SK-N-SH (cell line): ENCODE results near the gene RHEBL1. TPM values are rescaled to one million over a fixed set of nuclear protein-coding genes. Genes with fewer than 3 reads are reported as not detected.

Experiments
- CTCF ChIA-PET: fragments of 300-600, 350-600 bp; formaldehyde crosslinking; extraction: SDS; loops from one replicate; lab custom pipeline; 2021; lab: Yijun Ruan, JAX
- POLR2A ChIA-PET: fragments of 350-600 bp; sonication (Branson Sonifier 250); formaldehyde crosslinking; extraction: SDS; loops from one replicate; lab custom pipeline; 2020; ENCODE audit warnings: antibody characterized with exemption, inconsistent platforms; lab: Yijun Ruan, JAX
- DNase-seq: peaks from one replicate; pipeline ENCODE4 v3.0.0; 2012
- H2AFZ ChIP-seq: fragments of 200-600 bp; sonication (generic); 2 replicates; pipeline ENCODE4 v1.8.1; 2016; ENCODE audit warnings: antibody characterized with exemption, mild to moderate bottlenecking, low read depth
- H3F3A ChIP-seq: fragments of 200-600 bp; sonication (generic); replicated peaks from 2 replicates; pipeline ENCODE3; 2016; ENCODE audit warnings: antibody characterized with exemption, mild to moderate bottlenecking; ENCODE audit not compliant: insufficient read depth
- H3K27ac ChIP-seq, 2 experiments: fragments of 200-500 bp in 1 of 2; fragments of 200-600 bp in 1 of 2; sonication (Bioruptor generic) in 1 of 2; sonication (generic), shearing (Covaris generic) in 1 of 2; 2 replicates each; pipeline versions ENCODE4 v1.5.1 to v1.6.1; 2014 to 2016; ENCODE audit warnings: low read depth in 2 of 2, inconsistent platforms in 1 of 2, low read length in 1 of 2, mild to moderate bottlenecking in 1 of 2, mixed read lengths in 1 of 2
- H3K27me3 ChIP-seq: fragments of 200-600 bp; sonication (generic), shearing (Covaris generic); 2 replicates; pipeline ENCODE4 v1.6.1; 2016; ENCODE audit warnings: mixed run types; ENCODE audit not compliant: insufficient read depth
- H3K36me3 ChIP-seq, 2 experiments: fragments of 200-500 bp in 1 of 2; fragments of 200-600 bp in 1 of 2; sonication (Bioruptor generic) in 1 of 2; sonication (generic) in 1 of 2; replicated peaks in 1 of 2; 2 replicates each; pipeline versions ENCODE3 to v1.5.1; 2014 to 2016; ENCODE audit warnings: low read length in 1 of 2, mild to moderate bottlenecking in 1 of 2; ENCODE audit not compliant: insufficient read depth in 2 of 2, control insufficient read depth in 1 of 2
- H3K4me1 ChIP-seq, 2 experiments: fragments of 200-500 bp in 1 of 2; fragments of 200-600 bp in 1 of 2; sonication (Bioruptor generic) in 1 of 2; sonication (generic), shearing (Covaris generic) in 1 of 2; 2 replicates each; pipeline versions ENCODE4 v1.5.1 to v1.6.1; 2014 to 2016; ENCODE audit warnings: low read depth in 1 of 2, low read length in 1 of 2, mixed run types in 1 of 2; ENCODE audit not compliant: insufficient read depth in 2 of 2, control insufficient read depth in 1 of 2
- H3K4me2 ChIP-seq: fragments of 200-600 bp; sonication (generic), shearing (Covaris generic); 2 replicates; pipeline ENCODE4 v1.6.1; 2017; ENCODE audit warnings: mixed run types
- H3K4me3 ChIP-seq, 2 experiments: fragments of 200-500 bp in 1 of 2; fragments of 200-600 bp in 1 of 2; sonication (Bioruptor generic) in 1 of 2; sonication (generic), shearing (Covaris generic) in 1 of 2; 2 replicates each; pipeline versions ENCODE4 v1.5.1 to v1.8.1; 2014 to 2016; ENCODE audit warnings: low read depth in 2 of 2, inconsistent platforms in 1 of 2, low read length in 1 of 2, mild to moderate bottlenecking in 1 of 2, mixed read lengths in 1 of 2, moderate library complexity in 1 of 2
- H3K79me2 ChIP-seq: fragments of 200-600 bp; sonication (generic); 2 replicates; pipeline ENCODE4 v1.8.1; 2017; ENCODE audit warnings: mild to moderate bottlenecking; ENCODE audit not compliant: insufficient read depth
- H3K9ac ChIP-seq: fragments of 200-600 bp; sonication (generic); 2 replicates; pipeline ENCODE4 v1.6.1; 2017; ENCODE audit warnings: mixed run types
- H3K9me2 ChIP-seq: fragments of 200-600 bp; sonication (generic); 2 replicates; pipeline ENCODE4 v1.6.1; 2017; ENCODE audit warnings: mixed run types
- H3K9me3 ChIP-seq: fragments of 200-600 bp; sonication (generic); 2 replicates; pipeline ENCODE4 v1.6.1; 2017; ENCODE audit warnings: mixed run types, mild to moderate bottlenecking, moderate library complexity
- H4K20me1 ChIP-seq: fragments of 200-600 bp; sonication (generic); 2 replicates; pipeline ENCODE4 v1.6.1; 2017; ENCODE audit warnings: mild to moderate bottlenecking, mixed run types; ENCODE audit not compliant: insufficient read depth
- ELF1 ChIP-seq: IDR thresholded peaks from 2 replicates; pipeline ENCODE4 v1.4.0; 2012
- EP300 ChIP-seq, 2 experiments: IDR thresholded peaks; 2 replicates each; pipeline versions ENCODE4 v1.4.0 to v1.6.1; 2012; ENCODE audit warnings: borderline replicate concordance in 1 of 2, low read depth in 1 of 2, low read length in 1 of 2
- EZH2phosphoT487 ChIP-seq: fragments of 200-600 bp; sonication (generic); IDR thresholded peaks from 2 replicates; pipeline ENCODE4 v1.6.1; 2017; ENCODE audit warnings: low read depth, mixed run types, mild to moderate bottlenecking, antibody characterized with exemption, moderate library complexity, borderline replicate concordance
- FOSL2 ChIP-seq: IDR thresholded peaks from 2 replicates; pipeline ENCODE4 v1.4.0; 2012; ENCODE audit warnings: low read depth, mild to moderate bottlenecking, moderate library complexity, borderline replicate concordance
- FOXM1 ChIP-seq: IDR thresholded peaks from 2 replicates; pipeline ENCODE4 v1.4.0; 2012; ENCODE audit warnings: low read depth, mild to moderate bottlenecking
- GABPA ChIP-seq: IDR thresholded peaks from 2 replicates; pipeline ENCODE4 v1.4.0; 2012; ENCODE audit warnings: low read depth, mild to moderate bottlenecking
- IRF3 ChIP-seq: fragments of 150-350 bp; IDR thresholded peaks from 2 replicates; pipeline ENCODE4 v1.6.1; 2016; ENCODE audit warnings: mild to moderate bottlenecking, low read depth, low read length
- MXI1 ChIP-seq: IDR thresholded peaks from 2 replicates; pipeline ENCODE4 v1.6.1; 2012; ENCODE audit warnings: mild to moderate bottlenecking, low read depth, low read length, improper control_type of control experiment
- POLR2AphosphoS5 ChIP-seq: IDR thresholded peaks from 2 replicates; pipeline ENCODE4 v1.6.1; 2012; ENCODE audit warnings: low read depth, low read length
- RCOR1 ChIP-seq: fragments of 150-350 bp; IDR thresholded peaks from 2 replicates; pipeline ENCODE4 v1.6.1; 2017; ENCODE audit warnings: antibody characterized with exemption, low read length
- RFX5 ChIP-seq: IDR thresholded peaks from 2 replicates; pipeline ENCODE4 v1.6.1; 2012; ENCODE audit warnings: mild to moderate bottlenecking, improper control_type of control experiment, low read length
- SMC3 ChIP-seq: IDR thresholded peaks from 2 replicates; pipeline ENCODE4 v1.6.1; 2012; ENCODE audit warnings: low read depth, low read length, improper control_type of control experiment
- TAF1 ChIP-seq: IDR thresholded peaks from 2 replicates; pipeline ENCODE4 v1.6.1; 2012; ENCODE audit warnings: low read depth, mild to moderate bottlenecking, low read length, moderate library complexity, borderline replicate concordance
- TCF12 ChIP-seq: IDR thresholded peaks from 2 replicates; pipeline ENCODE4 v1.4.0; 2012
- USF2 ChIP-seq: fragments of 150-350 bp; IDR thresholded peaks from 2 replicates; pipeline ENCODE4 v1.6.1; 2017; ENCODE audit warnings: antibody characterized with exemption, low read length, low read depth, borderline replicate concordance
- YY1 ChIP-seq: IDR thresholded peaks from 2 replicates; pipeline ENCODE4 v1.4.0; 2012; ENCODE audit warnings: low read depth, mild to moderate bottlenecking
- WGBS: methylation state at CpG from one replicate; pipeline ENCODE4 v1.1.6; 2017; ENCODE audit warnings: low lambda C conversion rate; 5-methylcytosine and 5-hydroxymethylcytosine counted together
- polyA plus RNA-seq, 3 experiments: library from polyadenylated mRNA; depleted of rRNA; stranded (reverse); fragments of >200 nt; gene quantifications; 2 replicates each; pipeline ENCODE4 v1.2.3, GENCODE V29; 2012
- TF ChIP-seq, protein P1 (sequence below): IDR thresholded peaks from 2 replicates; pipeline ENCODE4 v1.4.0; 2012; ENCODE audit warnings: low read depth
- TF ChIP-seq, protein P2 (sequence below): fragments of 200-600 bp; sonication (generic); IDR thresholded peaks from 2 replicates; pipeline ENCODE4 v1.6.1; 2017; ENCODE audit warnings: antibody characterized with exemption, mild to moderate bottlenecking, moderate library complexity
- TF ChIP-seq, protein P3 (sequence below): IDR thresholded peaks from 2 replicates; pipeline ENCODE4 v1.4.0; 2012; ENCODE audit warnings: low read depth, borderline replicate concordance

RHEBL1 gene
- polyA plus RNA-seq, 1 of the 3 experiments (the other 2 are of a cell fraction), result 2.2 TPM

DNA sequence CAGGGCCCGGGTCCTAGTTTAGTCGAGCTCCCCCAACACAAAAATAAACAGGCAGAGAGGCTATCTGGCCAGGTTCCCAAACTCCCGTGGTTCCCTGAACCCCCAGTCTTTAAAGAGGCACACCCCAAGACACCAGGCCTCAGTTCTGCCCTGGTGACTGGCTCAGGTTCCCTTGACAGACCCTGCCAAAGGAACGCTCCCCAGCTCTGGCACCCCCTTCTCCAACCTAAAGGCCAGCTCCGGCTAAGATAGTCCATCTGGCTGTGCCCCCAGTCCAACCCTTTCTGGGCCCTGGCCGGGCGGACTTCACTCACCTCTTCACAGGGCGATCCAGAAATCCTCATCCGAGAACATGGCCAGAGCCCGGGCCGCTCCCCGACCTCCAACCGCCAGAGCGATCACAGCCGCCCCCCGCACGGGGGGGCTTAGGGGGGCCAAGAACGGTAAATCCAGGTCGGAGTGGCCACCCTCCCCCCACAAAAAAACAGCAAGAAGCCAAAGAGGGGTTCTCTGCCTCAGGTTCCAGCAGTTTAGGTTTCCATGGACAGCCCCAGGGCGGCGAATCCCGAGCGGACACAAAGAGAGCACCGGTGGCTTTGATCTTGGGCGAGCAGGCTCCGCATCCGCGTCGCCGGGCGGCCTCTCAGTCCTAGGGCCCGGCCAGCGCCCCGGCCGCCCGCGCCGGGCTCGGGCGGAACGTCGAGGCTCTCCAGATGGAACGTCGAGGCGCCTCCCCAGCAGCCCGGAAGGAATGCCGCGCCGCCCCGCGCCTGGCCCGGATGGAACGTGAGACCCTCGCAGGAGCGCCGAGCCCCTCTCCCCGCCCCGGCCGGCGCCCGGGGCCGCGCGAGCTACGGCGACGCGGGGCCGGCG is 10.2 kb downstream of the RHEBL1 start:
- Histone ChIP-seq H3F3A (peaks cover 9% of the 10 kb centered on the region), H2AFZ (no peak overlapping the region), H3K9me2 (no peaks in the 10 kb centered on the region), H3K79me2 (peaks cover 70% of the 10 kb centered on the region)
- TF ChIP-seq YY1, result 0 out of 2 replicates have a peak, but pooled peaks have one; percentile 18
- no peak for TF ChIP-seq TCF12
- TF ChIP-seq MXI1, result no peak
- TF ChIP-seq, all 33 proteins: peak for 1
- Histone ChIP-seq H3K27me3 (no peaks in the 10 kb centered on the region), H3K9ac (peak overlapping the region; percentile 98), H3K4me2 (peak overlapping the region; percentile 96), H4K20me1 (peaks cover 46% of the 10 kb centered on the region), H3K36me3 (peaks cover 7 to 9% of the 10 kb centered on the region in 2 experiments), H3K4me1 (peaks cover 17 to 39% of the 10 kb centered on the region in 2 experiments; a peak in 3 of 4 replicates), H3K27ac (peak overlapping the region; percentile 93 to 97), H3K9me3 (no peaks in the 10 kb centered on the region), H3K4me3 (peak overlapping the region; percentile 90 to 96)
- CTCF ChIA-PET, result interaction anchor here (1.0 to 8.1 kb wide), 9 partner anchors 15 to 283 kb away, joined by 3 to 49 read pairs (median 5); no protein-coding TSS in a partner anchor
- DNase-seq, result peak; percentile 36
- POLR2A ChIA-PET, result interaction anchor here (0.9 to 1.2 kb wide), 4 partner anchors 51 to 129 kb away, joined by 3 to 8 read pairs (median 3); partner anchors contain the start of genes LMBR1L and TUBA1B
- under 1% methylated on average over 30 of the region's 70 CpGs for WGBS

DNA sequence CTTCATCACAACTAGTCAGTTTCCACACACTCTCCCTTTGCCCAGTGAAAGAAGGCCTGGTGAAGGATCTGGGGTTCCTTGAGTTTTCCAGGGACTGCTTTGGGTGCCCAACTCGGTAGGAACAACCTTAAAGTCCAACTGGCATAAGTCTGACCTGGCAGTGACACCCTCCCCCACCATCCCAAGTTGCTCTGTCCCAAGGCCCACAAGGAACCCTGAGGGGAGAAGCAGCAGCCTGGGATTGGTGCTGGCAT is 10.8 kb downstream of the RHEBL1 start:
- Histone ChIP-seq H3K4me1 (peaks cover 17 to 39% of the 10 kb centered on the region in 2 experiments; a peak in 3 of 4 replicates), H3F3A (peaks cover 9% of the 10 kb centered on the region), H3K9me3 (no peaks in the 10 kb centered on the region), H3K27me3 (no peaks in the 10 kb centered on the region), H3K4me3 (peak overlapping the region; percentile 90 to 96)
- WGBS, result 0% methylated on average over 1 of the region's 1 CpG
- no peak for TF ChIP-seq RFX5
- no peak for TF ChIP-seq ELF1
- no peak for TF ChIP-seq USF2
- no peak for TF ChIP-seq TCF12
- no peak for TF ChIP-seq FOXM1
- TF ChIP-seq, protein P1, sequence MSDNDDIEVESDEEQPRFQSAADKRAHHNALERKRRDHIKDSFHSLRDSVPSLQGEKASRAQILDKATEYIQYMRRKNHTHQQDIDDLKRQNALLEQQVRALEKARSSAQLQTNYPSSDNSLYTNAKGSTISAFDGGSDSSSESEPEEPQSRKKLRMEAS, result no peak
- no peak for TF ChIP-seq SMC3
- no peak for TF ChIP-seq FOSL2
- no peak for TF ChIP-seq RCOR1
- no peak for TF ChIP-seq EZH2phosphoT487
- TF ChIP-seq POLR2AphosphoS5, result no peak
- no peak for TF ChIP-seq TAF1
- no peak for TF ChIP-seq MXI1
- TF ChIP-seq EP300 (IDR thresholded peaks at IDR 0.05; ENCODE audit: borderline replicate concordance in 1 of 2, low read depth in 1 of 2, low read length in 1 of 2), result no peak
- TF ChIP-seq IRF3, result no peak
- TF ChIP-seq GABPA, result no peak
- TF ChIP-seq, protein P2, sequence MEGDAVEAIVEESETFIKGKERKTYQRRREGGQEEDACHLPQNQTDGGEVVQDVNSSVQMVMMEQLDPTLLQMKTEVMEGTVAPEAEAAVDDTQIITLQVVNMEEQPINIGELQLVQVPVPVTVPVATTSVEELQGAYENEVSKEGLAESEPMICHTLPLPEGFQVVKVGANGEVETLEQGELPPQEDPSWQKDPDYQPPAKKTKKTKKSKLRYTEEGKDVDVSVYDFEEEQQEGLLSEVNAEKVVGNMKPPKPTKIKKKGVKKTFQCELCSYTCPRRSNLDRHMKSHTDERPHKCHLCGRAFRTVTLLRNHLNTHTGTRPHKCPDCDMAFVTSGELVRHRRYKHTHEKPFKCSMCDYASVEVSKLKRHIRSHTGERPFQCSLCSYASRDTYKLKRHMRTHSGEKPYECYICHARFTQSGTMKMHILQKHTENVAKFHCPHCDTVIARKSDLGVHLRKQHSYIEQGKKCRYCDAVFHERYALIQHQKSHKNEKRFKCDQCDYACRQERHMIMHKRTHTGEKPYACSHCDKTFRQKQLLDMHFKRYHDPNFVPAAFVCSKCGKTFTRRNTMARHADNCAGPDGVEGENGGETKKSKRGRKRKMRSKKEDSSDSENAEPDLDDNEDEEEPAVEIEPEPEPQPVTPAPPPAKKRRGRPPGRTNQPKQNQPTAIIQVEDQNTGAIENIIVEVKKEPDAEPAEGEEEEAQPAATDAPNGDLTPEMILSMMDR, result no peak
- TF ChIP-seq, protein P3, sequence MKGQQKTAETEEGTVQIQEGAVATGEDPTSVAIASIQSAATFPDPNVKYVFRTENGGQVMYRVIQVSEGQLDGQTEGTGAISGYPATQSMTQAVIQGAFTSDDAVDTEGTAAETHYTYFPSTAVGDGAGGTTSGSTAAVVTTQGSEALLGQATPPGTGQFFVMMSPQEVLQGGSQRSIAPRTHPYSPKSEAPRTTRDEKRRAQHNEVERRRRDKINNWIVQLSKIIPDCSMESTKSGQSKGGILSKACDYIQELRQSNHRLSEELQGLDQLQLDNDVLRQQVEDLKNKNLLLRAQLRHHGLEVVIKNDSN, result no peak
- no peak for TF ChIP-seq YY1
- TF ChIP-seq, all 33 proteins: peak for 0
- POLR2A ChIA-PET, result no interaction called here
- DNase-seq, result no peak
- Histone ChIP-seq H3K27ac (peak overlapping the region; percentile 13 to 97; a peak in 2 of 4 replicates), H3K9ac (peak overlapping the region; percentile 98), H3K79me2 (peaks cover 76% of the 10 kb centered on the region), H3K4me2 (peak overlapping the region; percentile 96), H2AFZ (no peak overlapping the region), H3K9me2 (no peaks in the 10 kb centered on the region), H3K36me3 (peaks cover 11 to 15% of the 10 kb centered on the region in 2 experiments), H4K20me1 (peaks cover 51% of the 10 kb centered on the region)
- CTCF ChIA-PET, result interaction anchor here (1.3 to 8.1 kb wide), 6 partner anchors 14 to 283 kb away, joined by 3 to 49 read pairs (median 6); no protein-coding TSS in a partner anchor
